Iris pigment epithelial cell (primary cell): Measurements from ENCODE around the gene RAPGEF1.
A peak's percentile ranks its signal among the peaks of the same experiment; 100 is the strongest.

Experiments
- DNase-seq: peaks from one replicate; pipeline ENCODE4 v3.0.0-alpha.2; 2011; ENCODE audit warnings: low read depth

RAPGEF1 gene

DNA sequence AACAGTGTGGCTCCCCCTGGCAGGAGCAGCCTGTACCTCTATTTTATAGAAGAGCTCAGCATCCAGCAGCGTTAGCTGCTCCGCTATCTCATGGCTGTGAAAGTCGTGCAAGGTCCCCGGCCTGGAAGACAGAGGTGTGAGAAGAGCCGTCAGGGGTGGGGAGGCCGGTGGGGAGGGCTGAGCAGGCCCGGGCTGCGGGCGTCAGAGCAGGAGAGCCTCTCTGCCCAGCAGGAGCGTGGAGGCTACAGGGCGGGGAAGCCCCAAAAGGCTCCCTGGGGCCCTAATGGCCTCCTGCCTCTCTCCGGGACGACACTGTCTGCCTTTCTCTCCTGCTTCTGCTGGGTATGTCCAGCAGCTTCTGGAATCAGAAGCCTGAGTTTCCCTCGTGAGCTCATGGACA lies 152.0 kb downstream of the RAPGEF1 start:
- no peak for DNase-seq

DNA sequence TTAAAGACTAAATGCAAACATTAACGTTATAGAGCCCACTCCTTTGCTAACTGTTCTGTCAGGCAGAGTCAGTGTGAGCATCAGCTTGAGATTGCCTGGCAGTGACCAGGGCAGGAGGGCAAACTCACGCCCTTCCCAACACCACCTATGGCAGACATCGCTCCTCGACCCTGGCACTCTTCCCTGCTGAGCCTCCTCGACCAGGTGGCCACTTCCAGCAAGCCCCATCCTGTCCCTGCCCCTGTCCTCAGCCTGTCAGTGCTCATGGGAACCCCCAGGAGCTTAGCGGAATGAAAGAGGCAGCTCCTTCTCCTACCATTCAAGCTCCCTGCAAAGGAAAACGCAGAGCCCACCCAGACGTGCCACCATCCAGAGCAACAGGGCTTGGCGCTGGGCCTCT lies 152.5 kb downstream of the RAPGEF1 start:
- DNase-seq: no peak

DNA sequence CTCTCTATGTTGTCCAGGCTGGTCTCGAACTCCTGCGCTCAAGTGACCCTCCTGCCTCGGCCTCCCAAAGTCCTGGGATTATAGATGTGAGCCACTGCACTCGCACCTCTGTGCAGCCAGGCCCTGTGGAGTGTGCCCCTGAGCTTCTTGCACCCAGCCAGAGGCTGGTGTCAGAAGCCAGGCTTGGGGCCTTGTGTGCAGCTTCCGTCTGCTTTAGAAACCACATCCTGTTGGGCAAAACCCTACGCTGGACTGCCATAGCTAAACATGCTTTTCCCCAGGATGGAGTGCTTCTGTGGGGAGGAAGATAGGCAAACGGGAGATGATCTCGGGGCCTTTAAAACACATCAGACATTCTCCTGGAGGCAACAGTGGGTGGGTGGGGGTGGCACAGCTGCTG lies 154.5 kb downstream of the RAPGEF1 start:
- peak; percentile 59 for DNase-seq

GRCh38 chr9:131584858-131585257 lies 155.0 kb downstream of the RAPGEF1 start:
- no peak for DNase-seq

DNA sequence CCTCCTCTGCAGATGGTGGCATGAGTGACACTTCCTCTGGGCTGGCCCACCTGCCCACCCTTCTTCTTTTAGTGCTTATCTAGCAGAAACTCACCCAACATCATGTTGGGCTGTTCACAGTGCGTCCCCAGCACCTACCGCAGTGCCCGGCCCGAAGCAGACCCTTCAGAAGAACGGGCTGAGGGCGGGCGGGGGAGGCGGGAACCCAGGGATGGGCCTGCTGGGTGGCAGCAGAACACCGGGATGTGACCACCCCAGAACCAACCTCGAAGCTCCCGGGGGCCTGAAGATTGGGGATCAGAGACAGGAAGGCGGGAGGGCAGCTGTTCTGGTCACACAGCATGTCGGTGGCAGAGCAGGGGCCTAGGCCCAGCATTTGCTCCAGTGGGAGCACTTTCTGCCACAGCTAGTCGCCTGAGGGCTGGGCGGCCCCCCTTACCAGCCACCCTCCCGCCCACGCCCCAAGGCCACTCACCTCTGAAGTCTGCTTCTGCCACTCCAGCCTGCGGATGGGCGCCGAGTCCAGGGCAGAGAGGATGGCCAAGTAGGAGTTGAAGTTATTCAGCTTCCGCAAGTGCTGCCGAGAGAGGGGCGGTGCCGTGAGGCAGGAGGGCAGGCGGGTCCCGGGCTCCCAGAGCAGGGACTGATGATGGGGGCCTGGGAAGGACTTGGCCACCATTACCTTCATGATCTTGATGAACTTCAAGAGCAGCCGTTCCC lies 155.9 kb downstream of the RAPGEF1 start:
- no peak for DNase-seq

DNA sequence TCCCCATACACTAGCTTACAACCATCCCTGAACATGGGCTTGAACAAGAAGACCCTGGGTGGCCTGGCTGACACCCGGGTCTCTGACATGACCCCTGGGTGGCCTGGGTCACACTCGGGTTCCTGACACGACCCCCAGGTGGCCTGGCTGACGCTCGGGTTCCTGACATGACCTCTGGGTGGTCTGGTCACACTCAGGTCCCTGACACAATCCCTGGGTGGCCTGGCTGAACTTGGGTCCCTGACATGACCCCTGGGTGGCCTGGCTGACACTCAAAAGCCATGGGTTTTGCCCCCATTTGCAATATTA lies 156.6 kb downstream of the RAPGEF1 start:
- DNase-seq: no peak

GRCh38 chr9:131582466-131583336 lies 157.2 kb downstream of the RAPGEF1 start:
- DNase-seq: no peak

GRCh38 chr9:131582056-131582455 lies 157.8 kb downstream of the RAPGEF1 start:
- no peak for DNase-seq

- DNase-seq: no peak
These were observed 159.5 kb downstream of the RAPGEF1 start for GRCh38 chr9:131580358-131580757.

- no peak for DNase-seq
These were observed 160.1 kb downstream of the RAPGEF1 start for GRCh38 chr9:131579789-131580211.

DNA sequence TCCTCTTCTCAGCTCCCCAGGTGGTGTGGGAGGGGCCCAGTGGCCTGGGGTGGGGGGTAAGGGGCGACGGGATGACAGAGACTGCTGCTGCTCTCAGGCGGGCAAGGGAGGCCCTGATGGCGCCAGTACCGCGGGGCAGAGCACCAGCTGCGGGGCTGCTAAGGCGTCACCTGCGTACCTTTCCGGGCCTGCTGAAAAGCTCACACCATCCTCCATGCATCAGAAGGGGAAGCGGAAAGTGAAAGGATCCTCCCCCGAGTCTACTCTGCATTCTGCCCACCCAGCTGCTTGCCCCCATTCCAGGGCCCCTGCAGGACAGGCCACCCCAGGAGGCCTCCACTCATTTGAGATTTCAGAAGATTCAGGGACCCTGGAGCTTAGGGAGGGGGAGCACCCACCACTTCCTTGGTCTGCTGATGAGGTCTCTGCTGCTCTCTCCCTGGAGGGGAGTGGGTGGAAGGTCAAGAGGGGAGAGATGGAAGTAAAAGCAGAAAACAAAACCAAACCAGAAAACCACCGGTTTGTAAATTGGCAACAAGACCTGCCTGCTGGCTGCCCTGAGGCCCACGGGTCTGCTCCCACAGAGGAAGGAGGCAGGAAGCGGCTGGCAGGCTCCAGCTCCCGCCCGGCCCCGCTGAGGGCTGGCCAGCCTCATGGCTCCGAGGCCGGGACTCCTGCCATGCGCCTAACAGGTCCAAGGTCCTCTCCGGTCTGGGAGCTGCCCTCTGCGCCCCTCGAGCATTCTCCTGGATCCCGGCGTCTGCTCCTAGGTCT lies 161.0 kb downstream of the RAPGEF1 start:
- DNase-seq: no peak

GRCh38 chr9:131578021-131578420 lies 161.9 kb downstream of the RAPGEF1 start:
- DNase-seq: no peak

DNA sequence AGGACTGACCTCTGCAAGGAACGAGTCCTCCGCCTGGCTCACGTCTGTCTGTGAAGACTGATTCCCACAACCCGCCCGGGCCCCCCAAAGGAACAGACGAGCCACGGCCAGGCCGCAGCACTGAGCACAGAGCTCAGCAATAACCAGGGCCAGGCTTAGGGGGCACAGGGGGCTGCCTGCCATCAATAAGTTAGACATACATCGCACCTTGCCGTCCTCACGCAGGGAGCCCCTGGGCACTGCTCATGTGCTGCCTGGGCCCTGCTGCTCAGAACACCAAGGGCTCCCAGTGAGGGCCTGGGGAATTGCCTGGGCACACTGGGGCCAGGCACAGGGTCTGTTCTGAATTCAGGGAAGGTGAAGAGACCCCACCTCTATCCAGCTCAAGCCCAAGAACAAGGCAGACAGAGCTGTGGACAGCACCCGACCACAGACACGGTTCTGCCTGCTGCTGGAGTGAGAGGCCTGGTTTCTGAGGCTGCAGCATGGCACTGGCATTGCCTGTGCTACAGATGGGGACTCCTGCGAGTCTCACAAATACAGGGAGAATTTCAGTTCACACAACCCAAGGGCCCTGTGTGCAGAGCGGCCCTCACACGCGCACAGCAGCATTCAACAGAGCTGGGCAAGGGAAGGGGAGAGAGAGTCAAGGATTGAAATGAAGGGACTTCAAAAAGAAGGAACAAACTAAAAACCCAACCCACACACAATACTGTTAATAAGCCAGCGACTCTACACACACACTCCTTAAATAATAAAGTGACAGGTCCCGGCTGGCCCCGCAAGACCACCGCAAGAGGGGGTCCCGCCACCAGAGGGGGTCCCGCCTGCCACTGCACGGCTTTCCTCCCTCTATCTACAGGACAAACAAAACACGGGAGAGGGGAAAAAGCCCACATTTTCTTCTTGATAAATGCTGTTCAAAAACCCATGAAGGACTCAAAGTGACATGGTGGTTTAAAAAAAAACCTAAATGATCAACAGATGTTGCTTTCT lies 162.6 kb downstream of the RAPGEF1 start:
- DNase-seq: no peak

- no peak for DNase-seq
These were observed 163.7 kb downstream of the RAPGEF1 start for GRCh38 chr9:131575946-131576853.

GRCh38 chr9:131574730-131575640 lies 164.9 kb downstream of the RAPGEF1 start:
- no peak for DNase-seq

GRCh38 chr9:131567910-131568309 lies 172.0 kb downstream of the RAPGEF1 start:
- no peak for DNase-seq

DNA sequence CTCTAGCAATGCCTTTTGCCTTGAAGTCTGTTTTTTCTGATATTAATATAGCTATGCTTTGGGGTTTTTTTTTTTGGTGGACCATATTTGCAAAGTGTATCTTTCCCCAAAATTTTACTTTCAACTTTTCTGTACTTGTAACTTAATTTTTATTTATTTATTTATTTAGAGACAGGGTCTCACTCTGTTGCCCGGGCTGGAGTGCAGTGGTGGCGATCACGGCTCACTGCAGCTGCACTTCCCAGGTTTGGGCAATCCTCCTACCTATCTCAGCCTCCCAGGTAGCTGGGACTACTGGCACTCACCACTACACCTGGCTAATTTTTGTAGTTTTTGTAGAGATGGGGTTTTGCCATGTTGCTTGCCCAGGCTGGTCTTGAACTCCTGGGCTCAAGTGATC lies 173.7 kb downstream of the RAPGEF1 start:
- DNase-seq: no peak

- DNase-seq: no peak
These were observed 174.5 kb downstream of the RAPGEF1 start for GRCh38 chr9:131565369-131565768.
